Measurements from ENCODE around the gene DHX35.

DHX35 gene

DNA sequence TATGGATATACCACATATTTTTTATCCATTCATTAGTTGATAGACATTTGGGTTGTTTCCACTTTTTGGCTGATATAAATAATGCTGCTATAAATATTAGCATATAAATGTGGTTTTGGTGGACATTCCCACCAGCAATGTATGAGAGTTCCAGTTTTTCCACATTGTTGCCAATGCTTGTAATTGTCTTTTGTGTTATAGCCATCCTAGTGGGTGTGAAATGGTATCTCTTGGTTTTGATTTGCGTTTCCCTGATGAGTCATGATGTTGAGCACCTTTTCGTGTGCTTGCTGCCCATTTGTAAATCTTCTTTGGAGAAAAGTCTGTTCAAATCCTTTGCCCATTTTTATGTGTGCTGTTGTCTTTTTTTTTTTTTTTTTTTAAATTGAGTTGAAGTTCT, 54.4 kb downstream of the DHX35 start:
- H3K4me3 ChIP-seq (ENCODE audit: low read depth, low read length): no peak overlapping the region
- DNase-seq (ENCODE audit: low read depth): no peak
- TF ChIP-seq, protein P1, sequence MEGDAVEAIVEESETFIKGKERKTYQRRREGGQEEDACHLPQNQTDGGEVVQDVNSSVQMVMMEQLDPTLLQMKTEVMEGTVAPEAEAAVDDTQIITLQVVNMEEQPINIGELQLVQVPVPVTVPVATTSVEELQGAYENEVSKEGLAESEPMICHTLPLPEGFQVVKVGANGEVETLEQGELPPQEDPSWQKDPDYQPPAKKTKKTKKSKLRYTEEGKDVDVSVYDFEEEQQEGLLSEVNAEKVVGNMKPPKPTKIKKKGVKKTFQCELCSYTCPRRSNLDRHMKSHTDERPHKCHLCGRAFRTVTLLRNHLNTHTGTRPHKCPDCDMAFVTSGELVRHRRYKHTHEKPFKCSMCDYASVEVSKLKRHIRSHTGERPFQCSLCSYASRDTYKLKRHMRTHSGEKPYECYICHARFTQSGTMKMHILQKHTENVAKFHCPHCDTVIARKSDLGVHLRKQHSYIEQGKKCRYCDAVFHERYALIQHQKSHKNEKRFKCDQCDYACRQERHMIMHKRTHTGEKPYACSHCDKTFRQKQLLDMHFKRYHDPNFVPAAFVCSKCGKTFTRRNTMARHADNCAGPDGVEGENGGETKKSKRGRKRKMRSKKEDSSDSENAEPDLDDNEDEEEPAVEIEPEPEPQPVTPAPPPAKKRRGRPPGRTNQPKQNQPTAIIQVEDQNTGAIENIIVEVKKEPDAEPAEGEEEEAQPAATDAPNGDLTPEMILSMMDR (IDR thresholded peaks at IDR 0.05; ENCODE audit: low read depth, low read length, missing control alignments): no peak
- in situ Hi-C loops (cut with HindIII; ENCODE audit: low sequenced_read_pairs): no loop called here

DNA sequence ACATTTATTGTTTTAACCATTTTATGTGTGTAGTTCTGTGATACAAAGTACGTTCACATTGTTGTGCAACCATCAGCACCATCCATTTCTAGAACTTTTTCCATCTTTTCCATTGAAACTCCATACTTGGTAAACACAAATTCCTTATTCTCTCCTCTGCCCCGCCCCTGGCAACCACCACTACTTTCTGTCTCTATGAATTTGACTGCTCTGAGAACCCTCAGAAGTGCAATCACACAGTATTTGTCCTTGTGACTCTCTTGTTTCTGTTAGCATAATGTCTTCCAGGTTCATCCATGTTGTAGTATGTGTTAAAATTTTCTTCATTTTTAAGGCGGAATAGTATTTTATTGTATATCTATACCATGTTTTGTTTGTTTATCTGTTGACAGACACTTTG, 56.9 kb downstream of the DHX35 start:
- DNase-seq (ENCODE audit: low read depth): no peak
- no peak overlapping the region for H3K4me3 ChIP-seq (ENCODE audit: low read depth, low read length)
- in situ Hi-C loops (cut with HindIII; ENCODE audit: low sequenced_read_pairs): no loop called here
- TF ChIP-seq, protein P1 (IDR thresholded peaks at IDR 0.05; ENCODE audit: low read depth, low read length, missing control alignments): no peak

DNA sequence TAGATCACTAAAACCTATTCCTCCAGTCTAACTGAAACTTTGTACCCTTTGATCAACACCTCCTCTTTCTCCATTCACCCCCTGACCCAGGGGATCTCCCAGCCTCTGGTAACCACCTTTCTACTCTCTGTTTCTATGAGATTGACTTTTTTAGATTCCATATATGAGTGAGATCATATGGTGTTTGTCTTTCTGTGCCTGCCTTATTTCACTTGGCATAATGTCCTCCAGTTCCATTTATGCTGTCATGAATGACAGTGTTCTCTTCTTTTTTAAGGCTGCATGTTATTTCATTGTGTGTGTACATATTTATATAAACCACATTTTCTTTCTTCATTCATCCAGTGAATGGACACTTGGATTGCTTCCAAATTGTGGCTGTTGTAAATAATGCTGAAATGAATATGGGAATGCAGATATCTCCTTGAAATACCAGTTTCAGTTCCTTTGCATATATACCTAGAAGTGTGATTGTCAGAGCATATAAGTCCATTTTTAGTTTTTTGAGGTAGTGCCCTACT, 57.7 kb downstream of the DHX35 start:
- in situ Hi-C loops (cut with HindIII; ENCODE audit: low sequenced_read_pairs): no loop called here
- TF ChIP-seq, protein P1 (IDR thresholded peaks at IDR 0.05; ENCODE audit: low read depth, low read length, missing control alignments): no peak
- peak; percentile 12 for DNase-seq (ENCODE audit: low read depth)
- H3K4me3 ChIP-seq (ENCODE audit: low read depth, low read length): no peak overlapping the region

DNA sequence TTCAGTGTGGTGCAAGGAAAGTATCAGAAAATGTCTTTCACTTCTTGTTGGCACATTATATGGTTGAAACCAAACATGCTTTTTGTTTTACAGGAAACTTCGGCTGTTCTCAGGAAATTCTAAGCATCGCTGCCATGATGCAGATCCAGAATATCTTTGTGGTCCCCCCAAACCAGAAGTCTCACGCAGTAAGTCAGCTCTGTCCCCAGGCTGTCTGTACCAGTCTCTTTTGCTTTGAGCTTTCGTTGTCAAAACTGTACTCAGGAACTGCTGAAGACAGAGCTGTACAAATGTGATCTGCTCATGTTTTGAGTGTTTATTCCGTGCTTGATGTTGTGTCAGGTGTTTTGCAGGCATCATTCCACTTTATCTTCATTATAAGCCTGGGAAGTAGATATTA, 59.6 kb downstream of the DHX35 start:
- TF ChIP-seq, protein P1 (IDR thresholded peaks at IDR 0.05; ENCODE audit: low read depth, low read length, missing control alignments): no peak
- H3K4me3 ChIP-seq (ENCODE audit: low read depth, low read length): no peak overlapping the region
- DNase-seq (ENCODE audit: low read depth): no peak
- in situ Hi-C loops (cut with HindIII; ENCODE audit: low sequenced_read_pairs): no loop called here

DNA sequence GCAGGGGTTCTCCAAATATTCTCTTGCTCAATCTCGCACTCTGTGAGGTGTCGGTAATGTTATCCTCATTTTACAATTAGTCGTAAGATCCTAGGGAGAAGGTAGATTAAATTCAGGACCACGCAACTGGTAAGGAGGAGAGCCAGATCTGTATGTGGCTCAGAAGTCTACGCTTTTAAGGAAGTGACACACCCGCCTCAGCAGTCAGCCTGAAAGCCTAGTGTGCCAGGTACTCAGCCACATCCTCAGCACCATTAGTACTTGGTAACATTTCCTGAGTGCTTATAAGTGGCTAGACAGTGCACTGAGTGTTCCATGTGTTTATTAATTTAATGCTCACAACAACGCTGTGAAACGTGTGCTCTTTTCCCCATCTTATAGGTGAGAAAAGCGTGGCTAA, 63.7 kb downstream of the DHX35 start:
- DNase-seq (ENCODE audit: low read depth): no peak
- TF ChIP-seq, protein P1 (IDR thresholded peaks at IDR 0.05; ENCODE audit: low read depth, low read length, missing control alignments): no peak
- in situ Hi-C loops (cut with HindIII; ENCODE audit: low sequenced_read_pairs): no loop called here

DNA sequence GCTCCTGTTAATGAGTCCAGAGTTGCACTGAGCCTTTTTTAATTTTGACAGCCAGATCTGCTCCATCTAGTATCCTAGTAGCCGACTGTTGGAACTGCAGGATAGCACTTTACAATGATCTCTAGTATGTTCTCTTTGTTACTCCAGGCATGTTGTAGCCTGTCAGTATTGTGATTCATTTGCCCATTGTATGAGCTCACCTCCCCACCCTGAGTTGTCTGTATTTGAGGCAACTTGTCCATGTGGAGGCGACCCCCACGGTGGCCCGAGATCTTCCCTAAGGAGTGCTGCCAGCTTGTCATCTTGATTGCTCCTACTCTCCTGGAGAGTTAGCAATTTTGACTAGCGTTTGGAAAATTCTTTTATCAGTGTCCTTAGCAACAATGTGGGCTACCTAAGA, 67.2 kb downstream of the DHX35 start:
- no peak for DNase-seq (ENCODE audit: low read depth)
- in situ Hi-C loops (cut with HindIII; ENCODE audit: low sequenced_read_pairs): no loop called here
- TF ChIP-seq, protein P1 (IDR thresholded peaks at IDR 0.05; ENCODE audit: low read depth, low read length, missing control alignments): no peak
- no peak overlapping the region for H3K4me3 ChIP-seq (ENCODE audit: low read depth, low read length)

More for the DNA sequence above, 63.7 kb downstream of the DHX35 start:
- H3K4me3 ChIP-seq (ENCODE audit: low read depth, low read length): no peak overlapping the region

DNA sequence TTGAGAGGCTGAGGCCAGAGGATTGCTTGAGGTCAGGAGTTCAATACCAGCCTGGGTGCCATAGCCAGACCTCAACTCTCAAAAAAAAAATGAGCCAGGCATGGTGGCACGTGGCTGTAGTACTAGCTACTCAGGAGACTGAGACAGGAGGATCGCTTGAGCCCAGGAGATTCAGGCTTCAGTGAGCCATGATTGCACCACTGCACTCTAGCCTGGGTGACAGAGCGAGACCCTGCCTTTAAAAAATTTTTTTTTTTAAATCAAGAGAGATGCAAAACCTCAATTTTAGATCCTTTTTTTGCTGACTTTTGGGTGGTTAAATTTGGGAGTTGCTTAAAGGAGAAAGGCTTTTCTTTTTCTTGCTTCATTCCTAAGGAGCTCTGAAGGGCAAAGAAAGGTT, 70.9 kb downstream of the DHX35 start:
- in situ Hi-C loops (cut with HindIII; ENCODE audit: low sequenced_read_pairs): no loop called here
- no peak for DNase-seq (ENCODE audit: low read depth)
- no peak overlapping the region for H3K4me3 ChIP-seq (ENCODE audit: low read depth, low read length)

More for the DNA sequence above, 70.9 kb downstream of the DHX35 start:
- TF ChIP-seq, protein P1 (IDR thresholded peaks at IDR 0.05; ENCODE audit: low read depth, low read length, missing control alignments): no peak

Data from astrocyte of the cerebellum (primary cell).